ENCODE data around the gene CEP57L1. TPM values are rescaled to one million over a fixed set of nuclear protein-coding genes. Genes with fewer than 3 reads are reported as not detected.

CEP57L1 gene
- total and polyA plus RNA-seq, 2 experiments from 2014 or later = 14.5 to 15.8 TPM

GRCh38 chr6:109092074-109092473 lies 3.2 kb upstream of the CEP57L1 start:
- no peaks in the 10 kb centered on the region for H3K27me3 ChIP-seq
- H3K9me3 ChIP-seq (ENCODE audit: low read depth) = no peaks in the 10 kb centered on the region
- TF ChIP-seq CTCF (IDR thresholded peaks at IDR 0.05; ENCODE audit: low read depth, low read length) = no peak
- H3K4me3 ChIP-seq = peak overlapping the region; percentile 67
- peaks cover 12% of the 10 kb centered on the region for H3K4me1 ChIP-seq (ENCODE audit: low read depth)
- no peak overlapping the region for H3K27ac ChIP-seq
- no peak for DNase-seq (ENCODE audit: low read depth in 1 of 2, low spot score in 1 of 2)
- H3K36me3 ChIP-seq = no peaks in the 10 kb centered on the region

GRCh38 chr6:109093732-109094415 lies 1.4 kb upstream of the CEP57L1 start:
- DNase-seq (ENCODE audit: low read depth in 1 of 2, low spot score in 1 of 2) = no peak
- TF ChIP-seq CTCF (IDR thresholded peaks at IDR 0.05; ENCODE audit: low read depth, low read length) = no peak
- Histone ChIP-seq H3K27me3 (no peaks in the 10 kb centered on the region), H3K27ac (peak overlapping the region; percentile 98), H3K4me3 (peak overlapping the region; percentile 67), H3K9me3 (ENCODE audit: low read depth) (no peaks in the 10 kb centered on the region), H3K36me3 (no peaks in the 10 kb centered on the region), H3K4me1 (ENCODE audit: low read depth) (peaks cover 12% of the 10 kb centered on the region)

- Histone ChIP-seq H3K36me3 (no peaks in the 10 kb centered on the region), H3K27ac (peak within 1 kb of the TSS; percentile 98), H3K4me1 (ENCODE audit: low read depth) (peaks cover 12% of the 10 kb centered on the region), H3K27me3 (no peaks in the 10 kb centered on the region), H3K9me3 (ENCODE audit: low read depth) (no peaks in the 10 kb centered on the region), H3K4me3 (peak within 1 kb of the TSS; percentile 67)
- peak; percentile 95 to 100 for DNase-seq (ENCODE audit: low read depth in 1 of 2, low spot score in 1 of 2)
- TF ChIP-seq CTCF (IDR thresholded peaks at IDR 0.05; ENCODE audit: low read depth, low read length) = no peak
Measured at GRCh38 chr6:109094416-109095035, 781 bp upstream of the CEP57L1 start, which contains the start of gene SESN1. Gene SESN1 (minus strand): TSS chr6:109094846. CDS start chr6:109094073, 773 bp downstream.

GRCh38 chr6:109095835-109096084 lies 453 bp downstream of the CEP57L1 start:
- H3K4me1 ChIP-seq (ENCODE audit: low read depth) = peaks cover 12% of the 10 kb centered on the region
- no peak for TF ChIP-seq CTCF (IDR thresholded peaks at IDR 0.05; ENCODE audit: low read depth, low read length)
- no peaks in the 10 kb centered on the region for H3K27me3 ChIP-seq
- no peak for DNase-seq (ENCODE audit: low read depth in 1 of 2, low spot score in 1 of 2)
- H3K36me3 ChIP-seq = peaks cover 3% of the 10 kb centered on the region
- H3K4me3 ChIP-seq = peak overlapping the region; percentile 67
- H3K9me3 ChIP-seq (ENCODE audit: low read depth) = no peaks in the 10 kb centered on the region
- H3K27ac ChIP-seq = peak overlapping the region; percentile 98

GRCh38 chr6:109096208-109096607 lies 901 bp downstream of the CEP57L1 start:
- TF ChIP-seq CTCF (IDR thresholded peaks at IDR 0.05; ENCODE audit: low read depth, low read length) = no peak
- no peak overlapping the region for H3K27ac ChIP-seq

More at GRCh38 chr6:109096208-109096607, 901 bp downstream of the CEP57L1 start:
- Histone ChIP-seq H3K4me1 (ENCODE audit: low read depth) (peaks cover 12% of the 10 kb centered on the region), H3K36me3 (peaks cover 3% of the 10 kb centered on the region), H3K9me3 (ENCODE audit: low read depth) (no peaks in the 10 kb centered on the region), H3K27me3 (no peaks in the 10 kb centered on the region), H3K4me3 (peak overlapping the region; percentile 67)
- no peak for DNase-seq (ENCODE audit: low read depth in 1 of 2, low spot score in 1 of 2)
